22Rv1 (cell line): Measurements from ENCODE around the gene FHIT.

Experiments used
- CTCF ChIP-seq: fragments of 450-650 bp; IDR thresholded peaks from 2 replicates; pipeline ENCODE4 v1.5.1; 2017; ENCODE audit warnings: mild to moderate bottlenecking
- ZFX ChIP-seq: fragments of 450-650 bp; IDR thresholded peaks from 2 replicates; pipeline ENCODE4 v1.6.1; 2017; ENCODE audit warnings: antibody characterized with exemption, borderline replicate concordance

- no peak for TF ChIP-seq CTCF
- no peak for TF ChIP-seq ZFX
Measured at GRCh38 chr3:60024400-60024799, 1226.9 kb downstream of the FHIT start.
